Astrocyte of the spinal cord (primary cell): ENCODE data around the gene EPHB3.

Source experiments
- DNase-seq: peaks from one replicate; pipeline ENCODE4 v3.0.0; 2011; ENCODE audit warnings: low read depth, low spot score
- H3K4me3 ChIP-seq: 2 replicates; pipeline ENCODE4 v1.5.1; 2011; ENCODE audit warnings: low read depth, mild to moderate bottlenecking, low read length, moderate library complexity
- CTCF ChIP-seq: IDR thresholded peaks from 2 replicates; pipeline ENCODE4 v1.5.1; 2012; ENCODE audit warnings: low read depth, mild to moderate bottlenecking, low read length, inconsistent platforms
- in situ Hi-C: cut with HindIII; loops from 2 replicates; pipeline ENCODE4 v1.10.0; 2017; ENCODE audit warnings: low sequenced_read_pairs

The EPHB3 gene

GRCh38 chr3:184551614-184552256, 9.8 kb upstream of the EPHB3 start:
- in situ Hi-C loops, result no loop called here
- H3K4me3 ChIP-seq, result no peak overlapping the region
- TF ChIP-seq CTCF, result no peak
- no peak for DNase-seq

GRCh38 chr3:184552296-184552695, 9.3 kb upstream of the EPHB3 start:
- TF ChIP-seq CTCF, result no peak
- in situ Hi-C loops, result no loop called here
- H3K4me3 ChIP-seq, result no peak overlapping the region

GRCh38 chr3:184552863-184553262, 8.7 kb upstream of the EPHB3 start:
- no peak for TF ChIP-seq CTCF
- in situ Hi-C loops, result no loop called here
- no peak for DNase-seq
- H3K4me3 ChIP-seq, result no peak overlapping the region

More at GRCh38 chr3:184552296-184552695, 9.3 kb upstream of the EPHB3 start:
- DNase-seq, result no peak

- no peak for DNase-seq
- in situ Hi-C loops, result no loop called here
- TF ChIP-seq CTCF, result no peak
- no peak overlapping the region for H3K4me3 ChIP-seq
Observed at GRCh38 chr3:184553385-184553784, 8.2 kb upstream of the EPHB3 start.

GRCh38 chr3:184554461-184554860, 7.1 kb upstream of the EPHB3 start:
- in situ Hi-C loops, result no loop called here
- no peak for TF ChIP-seq CTCF
- no peak overlapping the region for H3K4me3 ChIP-seq
- DNase-seq, result no peak

GRCh38 chr3:184556582-184557347, 4.8 kb upstream of the EPHB3 start:
- in situ Hi-C loops, result no loop called here
- no peak for DNase-seq
- no peak for TF ChIP-seq CTCF
- H3K4me3 ChIP-seq, result no peak overlapping the region
